Type B pancreatic cell (in vitro differentiated cells): ENCODE results near the gene SOX13. TPM values are rescaled to one million over a fixed set of nuclear protein-coding genes. Genes with fewer than 3 reads are reported as not detected.

Experiments
- DNase-seq: peaks from one replicate; pipeline ENCODE4 v3.0.0; 2021; ENCODE audit warnings: mixed read lengths; ENCODE audit not compliant: unreplicated experiment; ENCODE audit errors: extremely low spot score
- H3K27ac Mint-ChIP-seq: 2 replicates; pipeline ENCODE4 v1.8.0; 2021; ENCODE audit warnings: mild to moderate bottlenecking, mixed read lengths
- H3K27me3 Mint-ChIP-seq: 2 replicates; pipeline ENCODE4 v1.8.0; 2021; ENCODE audit warnings: mixed read lengths
- H3K36me3 Mint-ChIP-seq: 2 replicates; pipeline ENCODE4 v1.8.0; 2021; ENCODE audit warnings: mixed read lengths
- H3K4me1 Mint-ChIP-seq: one replicate; pipeline ENCODE4 v1.8.0; 2021; ENCODE audit warnings: mixed read lengths; ENCODE audit not compliant: unreplicated experiment
- H3K4me3 Mint-ChIP-seq: 2 replicates; pipeline ENCODE4 v1.8.0; 2021; ENCODE audit warnings: mild to moderate bottlenecking, mixed read lengths
- H3K9me3 Mint-ChIP-seq: 2 replicates; pipeline ENCODE4 v1.8.0; 2021; ENCODE audit warnings: mixed read lengths
- total RNA-seq: library from RNA; stranded (reverse); gene quantifications from 2 replicates; pipeline ENCODE4 v1.2.1, GENCODE V29; 2021; ENCODE audit warnings: low replicate concordance
- TF ChIP-seq, protein P1 (sequence below): fragments of 200-600 bp; sonication (generic); conservative IDR thresholded peaks from 2 replicates; pipeline ENCODE4 v1.5.0; 2021; ENCODE audit warnings: antibody characterized with exemption, mild to moderate bottlenecking

The SOX13 gene
- total RNA-seq, 1 donor from 2014 or later: 39.4 TPM

GRCh38 chr1:204154568-204155255, 81.8 kb downstream of the SOX13 start:
- no peak for DNase-seq
- no peaks in the 10 kb centered on the region for H3K36me3 Mint-ChIP-seq
- H3K9me3 Mint-ChIP-seq: no peaks in the 10 kb centered on the region
- H3K27ac Mint-ChIP-seq: peak overlapping the region; percentile 58
- H3K4me1 Mint-ChIP-seq: peaks cover 6% of the 10 kb centered on the region
- peaks cover 28% of the 10 kb centered on the region for H3K27me3 Mint-ChIP-seq
- peak overlapping the region; percentile 62 for H3K4me3 Mint-ChIP-seq
- TF ChIP-seq, protein P1, sequence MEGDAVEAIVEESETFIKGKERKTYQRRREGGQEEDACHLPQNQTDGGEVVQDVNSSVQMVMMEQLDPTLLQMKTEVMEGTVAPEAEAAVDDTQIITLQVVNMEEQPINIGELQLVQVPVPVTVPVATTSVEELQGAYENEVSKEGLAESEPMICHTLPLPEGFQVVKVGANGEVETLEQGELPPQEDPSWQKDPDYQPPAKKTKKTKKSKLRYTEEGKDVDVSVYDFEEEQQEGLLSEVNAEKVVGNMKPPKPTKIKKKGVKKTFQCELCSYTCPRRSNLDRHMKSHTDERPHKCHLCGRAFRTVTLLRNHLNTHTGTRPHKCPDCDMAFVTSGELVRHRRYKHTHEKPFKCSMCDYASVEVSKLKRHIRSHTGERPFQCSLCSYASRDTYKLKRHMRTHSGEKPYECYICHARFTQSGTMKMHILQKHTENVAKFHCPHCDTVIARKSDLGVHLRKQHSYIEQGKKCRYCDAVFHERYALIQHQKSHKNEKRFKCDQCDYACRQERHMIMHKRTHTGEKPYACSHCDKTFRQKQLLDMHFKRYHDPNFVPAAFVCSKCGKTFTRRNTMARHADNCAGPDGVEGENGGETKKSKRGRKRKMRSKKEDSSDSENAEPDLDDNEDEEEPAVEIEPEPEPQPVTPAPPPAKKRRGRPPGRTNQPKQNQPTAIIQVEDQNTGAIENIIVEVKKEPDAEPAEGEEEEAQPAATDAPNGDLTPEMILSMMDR: no peak

DNA sequence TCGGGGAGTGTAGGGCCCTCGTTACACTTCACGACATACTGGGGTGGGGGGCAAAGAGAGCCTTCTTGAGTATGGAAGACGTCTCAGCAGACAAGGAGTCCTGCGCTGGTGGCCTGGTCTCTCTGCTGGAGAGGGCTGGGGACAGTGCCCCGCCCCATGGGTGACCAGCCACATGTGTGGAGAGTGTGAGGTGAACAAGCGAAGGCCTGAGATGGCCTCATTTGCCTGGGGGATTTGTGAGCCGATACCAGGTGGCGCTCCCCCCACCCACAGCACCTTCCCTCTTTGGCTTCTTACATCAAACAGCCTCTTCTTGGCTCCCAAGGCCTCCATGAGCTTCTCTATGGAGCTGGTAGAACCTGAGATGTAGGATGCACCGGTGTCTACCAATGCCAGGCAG, 83.0 kb downstream of the SOX13 start:
- peaks cover 32% of the 10 kb centered on the region for H3K27me3 Mint-ChIP-seq
- DNase-seq: no peak

GRCh38 chr1:204157962-204158361, 85.0 kb downstream of the SOX13 start:
- H3K4me3 Mint-ChIP-seq: no peak overlapping the region
- H3K36me3 Mint-ChIP-seq: no peaks in the 10 kb centered on the region
- no peak overlapping the region for H3K27ac Mint-ChIP-seq
- no peaks in the 10 kb centered on the region for H3K9me3 Mint-ChIP-seq
- TF ChIP-seq, protein P1: no peak
- H3K4me1 Mint-ChIP-seq: peaks cover 5% of the 10 kb centered on the region
- H3K27me3 Mint-ChIP-seq: peaks cover 37% of the 10 kb centered on the region
- no peak for DNase-seq

More for the DNA sequence above, 83.0 kb downstream of the SOX13 start:
- H3K27ac Mint-ChIP-seq: no peak overlapping the region
- H3K4me1 Mint-ChIP-seq: no peaks in the 10 kb centered on the region
- no peaks in the 10 kb centered on the region for H3K36me3 Mint-ChIP-seq
- H3K4me3 Mint-ChIP-seq: no peak overlapping the region
- TF ChIP-seq, protein P1: no peak
- no peaks in the 10 kb centered on the region for H3K9me3 Mint-ChIP-seq

DNA sequence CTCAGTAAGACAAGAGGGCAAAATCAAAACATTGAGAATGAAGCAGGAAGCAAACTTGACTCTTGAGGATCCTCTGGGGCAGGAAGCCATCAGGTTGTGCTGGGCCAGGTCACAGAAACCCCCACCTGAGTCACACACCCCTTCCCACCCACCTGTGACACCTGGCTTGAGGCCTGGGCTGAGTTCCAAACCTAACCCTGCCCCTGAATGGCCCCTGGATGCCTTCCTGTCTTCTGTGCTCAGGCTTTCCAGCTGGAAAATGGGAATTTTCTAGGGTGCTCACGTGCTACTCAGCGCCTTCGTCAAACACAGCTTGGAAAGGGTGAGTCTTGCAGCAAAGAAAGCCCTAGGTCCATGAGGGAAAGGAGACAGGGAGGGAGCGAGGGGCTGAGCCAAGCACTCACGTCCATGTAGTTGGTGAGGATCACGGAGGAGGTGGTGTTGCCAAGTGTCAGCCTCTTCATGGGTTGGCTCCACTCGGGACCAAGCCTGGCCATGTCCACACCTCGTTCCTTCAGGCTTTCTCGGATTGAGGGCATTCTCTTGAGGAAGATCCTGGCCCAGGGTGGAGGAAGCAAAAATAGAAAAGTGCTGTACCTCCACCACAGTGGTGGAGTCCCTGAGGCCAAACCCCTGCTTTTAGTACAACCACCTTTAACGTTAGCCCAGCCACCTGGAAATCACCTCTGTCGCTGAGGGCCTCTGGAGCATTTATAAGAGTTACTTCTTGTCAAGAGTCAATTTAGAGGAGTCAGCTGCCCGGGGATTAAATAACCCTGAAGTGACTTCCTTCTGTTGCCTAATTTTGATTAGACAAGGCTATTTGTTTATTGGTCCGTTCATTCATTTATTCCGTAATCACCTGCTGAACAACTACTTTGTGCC, 88.9 kb downstream of the SOX13 start:
- TF ChIP-seq, protein P1: no peak
- peak overlapping the region; percentile 79 for H3K27ac Mint-ChIP-seq

GRCh38 chr1:204162494-204163074, 89.7 kb downstream of the SOX13 start:
- TF ChIP-seq, protein P1: peak; percentile 99
- peaks cover 22% of the 10 kb centered on the region for H3K27me3 Mint-ChIP-seq
- no peak overlapping the region for H3K4me3 Mint-ChIP-seq
- peak overlapping the region; percentile 79 for H3K27ac Mint-ChIP-seq
- H3K4me1 Mint-ChIP-seq: peaks cover 5% of the 10 kb centered on the region
- H3K9me3 Mint-ChIP-seq: no peaks in the 10 kb centered on the region
- DNase-seq: peak; percentile 90
- no peaks in the 10 kb centered on the region for H3K36me3 Mint-ChIP-seq

More for the DNA sequence above, 88.9 kb downstream of the SOX13 start:
- Mint-ChIP-seq H3K9me3 (no peaks in the 10 kb centered on the region), H3K36me3 (no peaks in the 10 kb centered on the region), H3K4me3 (no peak overlapping the region), H3K27me3 (peaks cover 27% of the 10 kb centered on the region), H3K4me1 (peaks cover 5% of the 10 kb centered on the region)
- DNase-seq: no peak
